ENCODE data around the gene PNPLA2.

The PNPLA2 gene

DNA sequence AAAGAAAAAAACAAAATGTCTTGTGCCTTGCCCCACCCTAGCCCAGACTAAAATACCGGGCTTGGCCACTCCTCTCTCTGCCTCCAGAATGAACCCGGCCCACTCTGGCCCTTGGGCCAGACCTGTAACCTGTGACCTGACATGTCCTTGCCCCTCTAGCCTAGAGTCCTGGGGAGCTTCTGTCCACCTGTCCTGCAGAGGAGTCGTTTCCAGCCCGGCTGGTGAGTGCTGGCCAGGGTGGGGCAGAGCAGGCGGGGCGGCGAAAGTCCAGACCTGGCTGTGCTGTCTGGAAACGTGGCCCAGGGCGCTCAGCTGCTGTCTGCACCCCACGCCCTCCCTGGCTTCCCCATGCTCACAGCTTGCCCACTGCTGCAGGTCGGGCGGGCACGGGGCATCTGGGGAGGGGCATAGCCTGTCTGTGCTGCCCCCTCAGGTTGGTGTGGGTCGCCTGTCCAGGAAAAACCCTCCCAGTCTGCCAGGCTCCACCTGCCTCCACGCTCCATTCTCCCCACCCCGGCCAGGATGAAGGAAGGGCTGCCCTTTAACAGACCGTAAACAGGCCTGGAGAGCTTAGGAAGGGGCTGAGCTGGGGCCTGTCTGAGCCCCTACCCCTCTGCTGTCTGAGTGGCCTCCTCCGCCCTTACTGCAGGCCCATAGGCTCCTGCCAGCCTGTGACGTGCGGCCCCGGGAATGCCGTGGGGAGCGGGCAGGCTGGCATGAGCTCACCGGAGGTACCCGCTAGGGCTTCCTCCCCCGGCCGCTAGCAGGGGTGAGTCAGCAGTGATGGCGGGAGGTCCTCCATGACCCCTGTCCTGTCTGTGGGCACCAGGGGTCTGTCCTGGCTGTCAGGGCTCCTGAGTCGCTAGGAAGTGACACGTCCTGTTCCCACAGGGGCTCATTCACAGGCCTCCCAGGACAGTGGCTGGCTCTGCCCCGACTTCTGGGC lies 15.9 kb downstream of the PNPLA2 start:
- Histone ChIP-seq H3K79me2 (ENCODE audit: control insufficient read depth, insufficient read depth, low read length, unreplicated experiment) (peaks cover 31% of the 10 kb centered on the region), H3K27me3 (ENCODE audit: insufficient read depth, low read length) (peaks cover 6% of the 10 kb centered on the region; the same call in 1 of the 2 replicates), H2AFZ (ENCODE audit: low read length, unreplicated experiment) (no peak overlapping the region), H3K4me1 (ENCODE audit: control insufficient read depth, insufficient read depth, low read length, unreplicated experiment) (peaks cover 55% of the 10 kb centered on the region), H3K4me3 (ENCODE audit: low read depth, low read length) (peak overlapping the region; percentile 98), H3K36me3 (ENCODE audit: insufficient read depth, low read length) (peaks cover 8% of the 10 kb centered on the region; the same call in 1 of the 2 replicates), H3K27ac (ENCODE audit: low read depth, low read length) (peak overlapping the region; percentile 88)

DNA sequence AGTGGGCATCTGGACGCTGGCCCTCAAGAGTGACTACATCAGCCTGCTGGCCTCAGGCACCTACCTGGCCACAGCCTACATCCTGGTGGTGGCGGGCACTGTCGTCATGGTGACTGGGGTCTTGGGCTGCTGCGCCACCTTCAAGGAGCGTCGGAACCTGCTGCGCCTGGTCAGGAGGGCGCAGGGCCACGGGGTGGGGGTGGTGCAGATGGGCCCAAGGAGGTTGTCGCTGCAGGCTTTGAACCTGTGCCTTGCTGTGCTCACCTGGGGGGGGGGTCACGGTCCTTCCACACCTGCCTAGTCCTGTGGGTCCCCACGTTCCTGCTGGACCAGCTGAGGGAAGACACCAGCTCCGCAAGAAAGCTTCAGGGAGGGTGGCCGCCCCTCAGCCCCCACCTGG lies 17.6 kb downstream of the PNPLA2 start:
- H3K27me3 ChIP-seq (ENCODE audit: insufficient read depth, low read length), result no peaks in the 10 kb centered on the region
- H3K4me1 ChIP-seq (ENCODE audit: control insufficient read depth, insufficient read depth, low read length, unreplicated experiment), result peaks cover 55% of the 10 kb centered on the region
- H3K36me3 ChIP-seq (ENCODE audit: insufficient read depth, low read length), result peaks cover 17% of the 10 kb centered on the region; the same call in 1 of the 2 replicates
- no peak overlapping the region for H3K27ac ChIP-seq (ENCODE audit: low read depth, low read length)
- peaks cover 48% of the 10 kb centered on the region for H3K79me2 ChIP-seq (ENCODE audit: control insufficient read depth, insufficient read depth, low read length, unreplicated experiment)
- no peak overlapping the region for H3K4me3 ChIP-seq (ENCODE audit: low read depth, low read length)
- H2AFZ ChIP-seq (ENCODE audit: low read length, unreplicated experiment), result no peak overlapping the region

DNA sequence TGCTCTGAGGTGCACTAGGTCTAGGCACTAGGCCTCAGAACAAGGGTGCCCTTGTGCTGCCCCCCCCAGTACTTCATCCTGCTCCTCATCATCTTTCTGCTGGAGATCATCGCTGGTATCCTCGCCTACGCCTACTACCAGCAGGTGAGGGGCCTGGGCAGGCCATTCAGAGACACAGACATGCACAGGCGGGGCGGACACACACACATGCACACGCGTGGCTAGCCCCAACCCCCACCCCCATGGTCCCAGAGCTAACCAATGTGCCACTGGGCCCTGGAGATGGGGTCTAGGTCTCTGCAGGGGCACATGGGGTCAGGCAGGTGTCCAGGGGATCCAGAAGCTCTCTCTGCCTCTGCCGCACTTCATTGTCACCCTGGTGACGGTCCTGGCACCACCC lies 18.0 kb downstream of the PNPLA2 start:
- Histone ChIP-seq H3K36me3 (ENCODE audit: insufficient read depth, low read length) (peaks cover 17% of the 10 kb centered on the region; the same call in 1 of the 2 replicates), H3K27me3 (ENCODE audit: insufficient read depth, low read length) (no peaks in the 10 kb centered on the region), H2AFZ (ENCODE audit: low read length, unreplicated experiment) (no peak overlapping the region), H3K27ac (ENCODE audit: low read depth, low read length) (no peak overlapping the region), H3K4me3 (ENCODE audit: low read depth, low read length) (no peak overlapping the region), H3K79me2 (ENCODE audit: control insufficient read depth, insufficient read depth, low read length, unreplicated experiment) (peaks cover 52% of the 10 kb centered on the region), H3K4me1 (ENCODE audit: control insufficient read depth, insufficient read depth, low read length, unreplicated experiment) (peaks cover 50% of the 10 kb centered on the region)

DNA sequence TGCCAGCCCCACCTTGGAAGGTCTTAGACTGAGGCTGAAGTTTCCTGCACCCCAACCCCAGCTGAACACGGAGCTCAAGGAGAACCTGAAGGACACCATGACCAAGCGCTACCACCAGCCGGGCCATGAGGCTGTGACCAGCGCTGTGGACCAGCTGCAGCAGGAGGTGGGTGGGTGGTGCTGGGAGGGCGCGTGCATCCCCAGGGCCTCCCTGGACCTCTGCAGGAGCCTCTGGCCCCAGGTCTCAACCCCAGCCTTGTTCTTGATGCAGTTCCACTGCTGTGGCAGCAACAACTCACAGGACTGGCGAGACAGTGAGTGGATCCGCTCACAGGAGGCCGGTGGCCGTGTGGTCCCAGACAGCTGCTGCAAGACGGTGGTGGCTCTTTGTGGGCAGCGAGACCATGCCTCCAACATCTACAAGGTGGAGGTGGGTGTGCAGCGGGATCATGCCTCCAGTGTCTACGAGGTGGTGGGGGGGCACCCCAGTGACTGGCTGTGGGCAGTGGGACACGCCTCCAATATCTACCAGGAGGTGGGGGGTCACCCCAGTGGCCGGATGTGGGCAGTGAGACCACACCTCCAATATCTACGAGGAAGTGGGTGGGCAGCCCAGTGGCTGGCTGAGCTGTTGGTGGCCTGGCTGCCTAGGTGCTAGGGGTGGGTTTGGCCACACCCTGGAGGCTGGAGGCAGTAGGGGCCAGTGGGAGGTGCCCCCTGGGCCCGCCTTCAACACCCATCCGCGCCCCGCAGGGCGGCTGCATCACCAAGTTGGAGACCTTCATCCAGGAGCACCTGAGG lies 18.7 kb downstream of the PNPLA2 start:
- Histone ChIP-seq H2AFZ (ENCODE audit: low read length, unreplicated experiment) (no peak overlapping the region), H3K27ac (ENCODE audit: low read depth, low read length) (no peak overlapping the region), H3K4me1 (ENCODE audit: control insufficient read depth, insufficient read depth, low read length, unreplicated experiment) (peaks cover 43% of the 10 kb centered on the region), H3K27me3 (ENCODE audit: insufficient read depth, low read length) (no peaks in the 10 kb centered on the region), H3K79me2 (ENCODE audit: control insufficient read depth, insufficient read depth, low read length, unreplicated experiment) (peaks cover 58% of the 10 kb centered on the region), H3K36me3 (ENCODE audit: insufficient read depth, low read length) (peaks cover 17% of the 10 kb centered on the region; the same call in 1 of the 2 replicates), H3K4me3 (ENCODE audit: low read depth, low read length) (no peak overlapping the region)

DNA sequence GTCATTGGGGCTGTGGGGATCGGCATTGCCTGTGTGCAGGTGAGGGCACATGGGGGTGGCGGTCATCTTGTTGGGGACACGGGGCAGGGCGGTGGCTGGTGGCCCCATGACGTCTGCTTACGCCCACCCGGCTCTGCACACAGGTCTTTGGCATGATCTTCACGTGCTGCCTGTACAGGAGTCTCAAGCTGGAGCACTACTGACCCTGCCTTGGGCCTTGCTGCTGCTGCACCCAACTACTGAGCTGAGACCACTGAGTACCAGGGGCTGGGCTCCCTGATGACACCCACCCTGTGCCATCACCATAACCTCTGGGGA lies 19.2 kb downstream of the PNPLA2 start:
- Histone ChIP-seq H3K4me3 (ENCODE audit: low read depth, low read length) (no peak overlapping the region), H2AFZ (ENCODE audit: low read length, unreplicated experiment) (no peak overlapping the region), H3K27me3 (ENCODE audit: insufficient read depth, low read length) (no peaks in the 10 kb centered on the region), H3K27ac (ENCODE audit: low read depth, low read length) (no peak overlapping the region), H3K79me2 (ENCODE audit: control insufficient read depth, insufficient read depth, low read length, unreplicated experiment) (peaks cover 58% of the 10 kb centered on the region), H3K36me3 (ENCODE audit: insufficient read depth, low read length) (peaks cover 17% of the 10 kb centered on the region; the same call in 1 of the 2 replicates), H3K4me1 (ENCODE audit: control insufficient read depth, insufficient read depth, low read length, unreplicated experiment) (peaks cover 43% of the 10 kb centered on the region)

DNA sequence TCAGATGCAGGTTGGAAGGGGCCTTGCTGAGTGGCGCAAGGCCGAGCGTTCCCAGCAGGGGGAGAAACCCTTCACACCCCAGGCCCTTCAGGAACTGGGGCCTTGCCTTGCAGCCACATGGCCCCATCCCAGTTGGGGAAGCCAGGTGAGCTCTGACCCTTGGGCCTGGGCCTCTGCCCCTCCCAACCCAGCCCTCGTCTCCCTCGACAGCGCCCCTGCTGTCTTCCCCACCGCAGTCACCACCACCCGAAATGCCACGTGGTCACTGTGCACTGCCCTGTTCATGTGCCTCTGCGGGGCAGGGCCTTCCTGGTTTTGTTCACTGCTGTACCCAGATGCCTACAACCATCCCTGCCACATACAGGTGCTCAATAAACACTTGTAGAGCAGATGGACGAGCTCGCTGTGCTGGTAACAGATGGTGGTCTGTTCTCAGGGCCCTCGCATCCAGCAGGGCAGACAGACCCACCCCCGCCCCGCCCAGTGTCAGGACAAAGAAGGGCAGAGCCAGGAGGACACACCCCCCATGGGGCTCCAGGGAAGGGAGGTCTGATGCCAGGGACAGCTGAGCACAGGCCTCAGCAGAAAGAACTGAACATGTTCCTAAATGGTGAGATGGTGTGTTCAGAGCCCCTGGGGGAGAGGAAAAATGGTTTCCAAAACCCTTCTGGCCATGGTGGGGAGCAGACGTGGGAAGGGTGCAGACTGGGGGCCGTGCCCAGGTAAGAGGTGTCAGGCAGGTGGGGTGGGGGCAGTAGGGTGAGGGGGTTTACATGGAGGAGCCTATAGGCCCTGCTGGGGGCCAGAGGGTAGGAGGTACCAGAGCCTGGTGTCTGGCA lies 19.9 kb downstream of the PNPLA2 start:
- Histone ChIP-seq H3K27me3 (ENCODE audit: insufficient read depth, low read length) (no peaks in the 10 kb centered on the region), H3K36me3 (ENCODE audit: insufficient read depth, low read length) (peaks cover 17% of the 10 kb centered on the region; the same call in 1 of the 2 replicates), H3K4me3 (ENCODE audit: low read depth, low read length) (no peak overlapping the region), H3K79me2 (ENCODE audit: control insufficient read depth, insufficient read depth, low read length, unreplicated experiment) (peaks cover 60% of the 10 kb centered on the region), H3K4me1 (ENCODE audit: control insufficient read depth, insufficient read depth, low read length, unreplicated experiment) (peaks cover 43% of the 10 kb centered on the region), H3K27ac (ENCODE audit: low read depth, low read length) (0 out of 2 replicates have a peak overlapping the region, but pooled peaks have one; percentile 14), H2AFZ (ENCODE audit: low read length, unreplicated experiment) (no peak overlapping the region)

DNA sequence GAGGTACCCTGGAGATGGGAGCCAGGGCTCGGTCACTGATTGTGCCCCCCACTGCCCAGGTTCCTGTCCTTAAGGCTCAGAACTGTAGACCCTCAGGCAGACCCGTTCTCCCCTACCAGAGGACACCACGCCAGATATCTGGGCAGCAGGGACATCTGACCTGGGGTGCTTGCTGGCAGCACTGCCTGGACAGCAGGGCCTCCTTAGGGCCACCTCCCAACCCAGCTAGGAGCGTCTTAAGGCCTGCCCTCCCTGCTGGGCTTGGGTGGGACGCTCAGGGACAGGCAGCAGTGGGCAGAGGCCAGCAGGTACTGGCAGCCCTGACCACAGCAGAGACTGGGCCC lies 20.5 kb downstream of the PNPLA2 start:
- H3K27me3 ChIP-seq (ENCODE audit: insufficient read depth, low read length), result no peaks in the 10 kb centered on the region
- H3K4me1 ChIP-seq (ENCODE audit: control insufficient read depth, insufficient read depth, low read length, unreplicated experiment), result peaks cover 43% of the 10 kb centered on the region
- peaks cover 17% of the 10 kb centered on the region; the same call in 1 of the 2 replicates for H3K36me3 ChIP-seq (ENCODE audit: insufficient read depth, low read length)
- H3K27ac ChIP-seq (ENCODE audit: low read depth, low read length), result peak overlapping the region; percentile 32; the same call in 1 of the 2 replicates
- peaks cover 57% of the 10 kb centered on the region for H3K79me2 ChIP-seq (ENCODE audit: control insufficient read depth, insufficient read depth, low read length, unreplicated experiment)
- no peak overlapping the region for H2AFZ ChIP-seq (ENCODE audit: low read length, unreplicated experiment)
- no peak overlapping the region for H3K4me3 ChIP-seq (ENCODE audit: low read depth, low read length)

DNA sequence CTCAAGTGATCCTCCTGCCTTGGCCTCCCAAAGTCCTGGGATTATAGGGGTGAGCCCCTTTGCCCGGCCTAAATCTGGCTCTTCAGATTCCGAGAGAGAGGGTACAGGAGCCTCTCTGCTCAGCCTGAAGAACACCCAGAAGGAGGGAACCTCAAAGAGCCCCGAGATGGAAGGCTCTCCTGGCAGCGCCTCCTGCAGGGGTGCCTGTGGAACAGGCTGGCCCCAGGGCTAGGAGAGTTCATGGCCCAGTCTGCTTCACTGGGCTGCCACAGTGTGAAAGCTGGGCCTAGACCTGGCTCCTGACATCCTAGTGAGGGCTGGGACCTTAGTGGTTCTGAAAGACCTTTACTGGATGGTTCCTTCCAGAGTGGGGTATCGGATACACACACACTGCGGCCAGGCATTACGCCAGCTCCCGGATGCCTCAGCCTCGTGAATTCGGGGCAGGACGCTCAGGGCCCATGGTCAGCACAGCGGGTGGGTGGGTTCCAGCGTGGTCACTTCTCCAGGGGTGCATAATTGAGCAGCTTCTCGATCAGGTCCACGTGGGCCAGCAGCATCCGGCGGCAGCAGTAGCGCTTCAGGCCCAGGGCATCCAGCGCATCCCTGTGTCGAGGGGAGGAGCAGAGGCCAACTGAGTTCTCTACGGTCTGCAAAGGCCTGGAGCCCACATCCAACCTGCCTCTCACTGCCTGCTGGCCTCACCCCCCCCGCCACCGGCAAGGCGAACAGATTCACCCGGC lies 21.3 kb downstream of the PNPLA2 start:
- H3K4me1 ChIP-seq (ENCODE audit: control insufficient read depth, insufficient read depth, low read length, unreplicated experiment), result peaks cover 37% of the 10 kb centered on the region
- H3K27ac ChIP-seq (ENCODE audit: low read depth, low read length), result peak overlapping the region; percentile 32
- peaks cover 59% of the 10 kb centered on the region for H3K79me2 ChIP-seq (ENCODE audit: control insufficient read depth, insufficient read depth, low read length, unreplicated experiment)
- peak overlapping the region; percentile 88 for H3K4me3 ChIP-seq (ENCODE audit: low read depth, low read length)
- peaks cover 17% of the 10 kb centered on the region; the same call in 1 of the 2 replicates for H3K36me3 ChIP-seq (ENCODE audit: insufficient read depth, low read length)
- H3K27me3 ChIP-seq (ENCODE audit: insufficient read depth, low read length), result no peaks in the 10 kb centered on the region
- no peak overlapping the region for H2AFZ ChIP-seq (ENCODE audit: low read length, unreplicated experiment)

DNA sequence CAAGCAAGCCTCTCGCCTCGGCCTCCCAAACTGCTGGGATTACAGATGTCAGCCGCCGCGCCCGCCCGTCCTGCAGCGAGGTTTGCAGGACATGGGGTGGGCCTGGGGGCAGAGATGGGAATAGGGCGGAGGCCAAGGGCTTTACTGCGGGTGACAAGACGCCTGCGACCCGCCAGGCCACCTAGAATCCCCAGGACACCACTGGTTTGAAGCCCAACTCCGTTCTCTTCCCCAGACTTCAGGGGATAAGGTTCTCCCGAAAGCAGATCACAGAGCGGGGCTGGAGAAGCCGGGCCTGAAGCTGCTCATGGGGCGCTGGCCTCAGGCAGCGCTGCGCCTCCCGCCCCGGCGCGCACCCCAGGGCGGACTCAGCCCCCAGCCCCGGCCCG lies 23.3 kb downstream of the PNPLA2 start:
- Histone ChIP-seq H3K4me3 (ENCODE audit: low read depth, low read length) (peak overlapping the region; percentile 88), H3K27me3 (ENCODE audit: insufficient read depth, low read length) (no peaks in the 10 kb centered on the region), H3K36me3 (ENCODE audit: insufficient read depth, low read length) (peaks cover 14% of the 10 kb centered on the region; the same call in 1 of the 2 replicates), H3K79me2 (ENCODE audit: control insufficient read depth, insufficient read depth, low read length, unreplicated experiment) (peaks cover 66% of the 10 kb centered on the region), H2AFZ (ENCODE audit: low read length, unreplicated experiment) (no peak overlapping the region), H3K27ac (ENCODE audit: low read depth, low read length) (peak overlapping the region; percentile 93), H3K4me1 (ENCODE audit: control insufficient read depth, insufficient read depth, low read length, unreplicated experiment) (peaks cover 53% of the 10 kb centered on the region)
